Kidney epithelial cell (primary cell): ENCODE results near the gene SCN1B. TPM values are rescaled to one million over a fixed set of nuclear protein-coding genes. Genes with fewer than 3 reads are reported as not detected.
"Not testable (repeated sequence)": the region's sequence is repeated elsewhere in the genome, so short reads cannot be mapped to it uniquely, and the experiment has no call there.

Source experiments
- DNase-seq: peaks from one replicate; pipeline ENCODE4 v3.0.0-alpha.2; 2010; ENCODE audit warnings: low read depth
- H3K27me3 ChIP-seq: 2 replicates; pipeline ENCODE4 v1.6.0; 2011; ENCODE audit warnings: low read length; ENCODE audit not compliant: control insufficient read depth, insufficient read depth
- H3K36me3 ChIP-seq: 2 replicates; pipeline ENCODE4 v1.5.1; 2011; ENCODE audit warnings: low read length; ENCODE audit not compliant: control insufficient read depth, insufficient read depth
- H3K4me3 ChIP-seq: 2 replicates; pipeline ENCODE4 v1.5.1; 2011; ENCODE audit warnings: low read depth, mild to moderate bottlenecking, control low read depth, low read length
- CTCF ChIP-seq: IDR thresholded peaks from 2 replicates; pipeline ENCODE4 v1.5.1; 2011; ENCODE audit warnings: mild to moderate bottlenecking, moderate library complexity, low read length, control low read depth, inconsistent platforms; ENCODE audit not compliant: insufficient read depth, poor library complexity, severe bottlenecking
- total RNA-seq: library from RNA; depleted of rRNA; stranded (reverse); fragments of >200 nt; gene quantifications from 2 replicates; pipeline ENCODE4 v1.2.3, GENCODE V29; 2015

Gene SCN1B
- total RNA-seq, 1 donor from 2014 or later = 1.8 TPM

- Histone ChIP-seq H3K36me3 (peaks cover 1% of the 10 kb centered on the region), H3K4me3 (no peak overlapping the region), H3K27me3 (no peaks in the 10 kb centered on the region)
- TF ChIP-seq CTCF = no peak
- DNase-seq = no peak
Measured at GRCh38 chr19:35011737-35012682, 18.3 kb upstream of the SCN1B start.

- Histone ChIP-seq H3K4me3 (no peak overlapping the region), H3K36me3 (peaks cover 1% of the 10 kb centered on the region), H3K27me3 (no peaks in the 10 kb centered on the region)
- no peak for DNase-seq
- TF ChIP-seq CTCF = peak; percentile 94
Measured at GRCh38 chr19:35013041-35013819, 17.0 kb upstream of the SCN1B start.

DNA sequence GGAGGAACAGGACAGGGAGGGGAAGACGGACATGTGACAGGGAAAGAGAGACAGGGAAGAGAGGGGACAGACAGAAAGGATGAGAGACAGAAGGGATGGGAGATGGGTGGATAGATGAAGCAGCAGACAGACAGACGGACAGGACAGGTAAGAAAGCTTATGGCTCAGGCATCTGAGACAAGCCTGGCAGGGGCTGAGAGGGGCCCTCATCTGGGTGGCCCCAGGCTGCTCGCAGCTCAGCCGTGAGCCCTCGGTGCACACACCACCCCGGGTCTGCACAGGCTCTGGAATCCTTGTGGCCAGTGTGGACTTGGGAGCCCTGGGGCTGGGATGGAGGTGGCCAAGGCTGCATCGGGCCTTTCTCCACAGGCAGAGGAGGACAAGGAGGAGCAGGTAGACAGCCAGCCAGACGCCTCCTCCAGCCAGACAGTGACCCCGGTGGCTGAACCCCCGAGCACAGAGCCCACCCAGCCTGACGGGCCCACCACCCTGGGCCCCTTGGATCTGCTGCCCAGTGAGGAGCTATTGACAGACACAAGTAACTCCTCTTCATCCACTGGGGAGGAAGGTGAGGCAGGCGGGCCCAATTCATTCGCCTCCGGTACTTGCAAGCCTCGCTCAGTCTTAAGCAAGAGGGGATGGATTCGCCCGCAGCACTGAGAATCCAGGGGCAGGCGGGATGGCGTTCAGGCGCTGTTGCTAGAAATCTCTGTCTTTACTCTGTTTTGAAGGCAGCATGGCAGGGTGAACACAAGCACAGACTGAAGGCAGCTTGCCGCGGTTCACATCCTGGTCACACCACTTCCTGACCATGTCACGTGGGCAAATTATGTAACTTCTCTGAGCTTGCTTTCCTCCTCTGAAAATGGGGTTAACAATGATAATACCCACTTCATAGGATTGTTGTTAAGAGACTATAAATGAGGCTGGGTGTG is 16.2 kb upstream of the SCN1B start:
- Histone ChIP-seq H3K4me3 (no peak overlapping the region), H3K27me3 (no peaks in the 10 kb centered on the region), H3K36me3 (peaks cover 3% of the 10 kb centered on the region)
- no peak for DNase-seq
- TF ChIP-seq CTCF = no peak

DNA sequence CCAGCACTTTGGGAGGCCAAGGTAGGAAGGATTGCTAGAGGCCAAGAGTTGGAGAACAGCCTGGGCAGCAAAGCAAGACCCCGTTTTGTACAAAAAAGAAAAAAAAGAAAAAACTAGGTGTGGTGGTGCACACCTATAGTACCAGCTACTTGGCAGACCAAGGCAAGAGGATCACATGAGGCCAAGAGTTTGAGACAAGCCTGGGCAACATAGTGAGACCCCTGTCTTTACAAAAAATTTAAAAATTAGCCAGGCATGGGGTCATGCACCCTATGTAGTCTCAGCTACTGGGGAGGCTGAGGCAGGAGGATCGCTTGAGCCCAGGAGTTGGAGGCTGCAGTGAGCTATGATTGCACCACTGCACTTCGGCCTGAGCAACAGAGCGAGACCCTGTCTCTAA is 15.5 kb upstream of the SCN1B start:
- DNase-seq, H3K36me3 ChIP-seq: not testable (repeated sequence)

GRCh38 chr19:35015270-35015953 is 14.9 kb upstream of the SCN1B start:
- DNase-seq = no peak
- H3K27me3 ChIP-seq = no peaks in the 10 kb centered on the region
- no peak for TF ChIP-seq CTCF
- no peak overlapping the region for H3K4me3 ChIP-seq
- peaks cover 4% of the 10 kb centered on the region for H3K36me3 ChIP-seq

More for the DNA sequence above, 15.5 kb upstream of the SCN1B start:
- H3K4me3 ChIP-seq, H3K27me3 ChIP-seq: not testable (repeated sequence)
